Fibroblast of lung (primary cell): ENCODE measurements around the gene C1QTNF1. TPM values are rescaled to one million over a fixed set of nuclear protein-coding genes. Genes with fewer than 3 reads are reported as not detected.

ENCODE experiments used
- DNase-seq, 2 donors: peaks; one replicate each; pipeline versions ENCODE4 v3.0.0 to v3.0.0-alpha.2; 2010; ENCODE audit warnings: low read depth in 2 of 2
- H2AFZ ChIP-seq: 2 replicates; pipeline ENCODE4 v1.5.1; 2012; ENCODE audit warnings: low read length, control low read depth, inconsistent platforms
- H3K27ac ChIP-seq: 2 replicates; pipeline ENCODE4 v1.5.1; 2011; ENCODE audit warnings: low read length, control low read depth; ENCODE audit not compliant: insufficient read depth
- H3K27me3 ChIP-seq: 2 replicates; pipeline ENCODE4 v1.5.1; 2011; ENCODE audit warnings: mild to moderate bottlenecking, low read length; ENCODE audit not compliant: control insufficient read depth, insufficient read depth
- H3K36me3 ChIP-seq: 2 replicates; pipeline ENCODE4 v1.5.1; 2011; ENCODE audit warnings: low read length; ENCODE audit not compliant: control insufficient read depth, insufficient read depth
- H3K4me1 ChIP-seq: 2 replicates; pipeline ENCODE4 v1.5.1; 2011; ENCODE audit warnings: low read length; ENCODE audit not compliant: control insufficient read depth, insufficient read depth; ENCODE audit errors: extremely low read depth
- H3K4me2 ChIP-seq: 2 replicates; pipeline ENCODE4 v1.5.1; 2011; ENCODE audit warnings: low read length, control low read depth; ENCODE audit not compliant: insufficient read depth; ENCODE audit errors: extremely low read depth
- H3K4me3 ChIP-seq, 4 experiments: fragments of 200-600 bp in 1 of 4; sonication (generic) in 1 of 4; replicated peaks in 1 of 4; 2 replicates each; pipeline ENCODE4 v1.5.1; 2011 to 2016; ENCODE audit warnings: low read length in 4 of 4, low read depth in 3 of 4, mild to moderate bottlenecking in 3 of 4, control low read depth in 2 of 4, inconsistent platforms in 1 of 4, mixed read lengths in 1 of 4; ENCODE audit not compliant: insufficient read depth in 1 of 4; ENCODE audit errors: control extremely low read depth in 1 of 4
- H3K79me2 ChIP-seq: 2 replicates; pipeline ENCODE4 v1.5.1; 2012; ENCODE audit warnings: mild to moderate bottlenecking, low read length, inconsistent platforms; ENCODE audit not compliant: control insufficient read depth, insufficient read depth
- H3K9ac ChIP-seq: 2 replicates; pipeline ENCODE4 v1.5.1; 2011; ENCODE audit warnings: mild to moderate bottlenecking, low read length, control low read depth; ENCODE audit not compliant: insufficient read depth
- H3K9me3 ChIP-seq: 2 replicates; pipeline ENCODE4 v1.5.1; 2012; ENCODE audit warnings: low read depth, low read length; ENCODE audit not compliant: control insufficient read depth, insufficient read depth
- H4K20me1 ChIP-seq: 2 replicates; pipeline ENCODE4 v1.5.1; 2011; ENCODE audit warnings: low read length; ENCODE audit not compliant: control insufficient read depth, insufficient read depth; ENCODE audit errors: extremely low read depth
- EZH2 ChIP-seq: IDR thresholded peaks from 2 replicates; pipeline ENCODE4 v1.5.1; 2012; ENCODE audit warnings: low read length, control low read depth, mild to moderate bottlenecking; ENCODE audit errors: missing control alignments
- polyA plus RNA-seq, 2 donors: library from polyadenylated mRNA; depleted of rRNA in 1 of 2; stranded (reverse) in 1 of 2; unstranded in 1 of 2; fragments of >200 nt; gene quantifications; 2 replicates each; pipeline ENCODE4 v1.2.1, GENCODE V29; 2011 to 2012; ENCODE audit warnings: missing spikeins in 1 of 2
- total RNA-seq: library from RNA; depleted of rRNA; stranded (reverse); fragments of >200 nt; gene quantifications from 2 replicates; pipeline ENCODE4 v1.2.1, GENCODE V29; 2014
- TF ChIP-seq, protein P1 (sequence below), 2 donors: IDR thresholded peaks in 1 of 2; conservative IDR thresholded peaks in 1 of 2; 1 replicate in 1 of 2; 2 replicates in 1 of 2; pipeline ENCODE4 v1.5.1; 2011 to 2012; ENCODE audit warnings: low read length in 2 of 2, control low read depth in 1 of 2, inconsistent platforms in 1 of 2, low read depth in 1 of 2, mild to moderate bottlenecking in 1 of 2

C1QTNF1 gene
- total and polyA plus RNA-seq, 2 donors (not counting 1 experiment from before 2014, with no cell fraction given) = 15.0 to 45.2 TPM

DNA sequence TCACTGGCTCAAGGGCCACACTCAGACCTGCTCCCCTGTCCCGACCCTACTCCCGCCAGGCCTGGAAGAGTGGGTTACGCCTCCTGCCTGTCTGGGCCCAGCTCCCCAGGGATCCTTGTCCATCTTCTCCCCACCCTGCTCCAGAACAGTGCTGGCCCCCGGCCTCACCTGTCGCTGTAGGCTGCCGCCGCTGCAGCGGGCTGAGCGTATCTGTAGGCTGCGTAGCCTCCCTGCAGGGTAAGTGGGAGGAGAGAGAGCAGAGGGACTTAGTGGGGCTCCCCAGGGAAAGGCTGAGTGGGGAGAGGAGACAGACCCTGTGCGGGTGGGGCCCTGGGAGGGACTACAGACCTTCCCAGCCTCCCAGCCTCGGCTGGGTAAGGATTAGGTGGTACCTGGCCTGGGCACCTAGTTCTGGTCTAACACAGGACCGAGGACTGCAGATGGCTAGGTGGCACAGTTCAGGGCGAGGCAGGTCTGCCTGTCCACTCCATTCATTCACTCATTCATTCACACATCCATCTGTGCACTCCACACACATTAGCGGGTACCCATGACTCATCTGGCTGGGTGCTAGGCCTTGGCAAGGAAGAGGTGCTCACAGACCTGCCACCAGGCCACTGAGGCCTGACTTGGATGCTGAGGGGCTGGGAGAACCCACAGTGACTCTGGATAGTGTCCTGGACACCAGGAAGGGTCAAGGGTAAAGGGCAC is 71.5 kb downstream of the C1QTNF1 start:
- TF ChIP-seq, protein P1, sequence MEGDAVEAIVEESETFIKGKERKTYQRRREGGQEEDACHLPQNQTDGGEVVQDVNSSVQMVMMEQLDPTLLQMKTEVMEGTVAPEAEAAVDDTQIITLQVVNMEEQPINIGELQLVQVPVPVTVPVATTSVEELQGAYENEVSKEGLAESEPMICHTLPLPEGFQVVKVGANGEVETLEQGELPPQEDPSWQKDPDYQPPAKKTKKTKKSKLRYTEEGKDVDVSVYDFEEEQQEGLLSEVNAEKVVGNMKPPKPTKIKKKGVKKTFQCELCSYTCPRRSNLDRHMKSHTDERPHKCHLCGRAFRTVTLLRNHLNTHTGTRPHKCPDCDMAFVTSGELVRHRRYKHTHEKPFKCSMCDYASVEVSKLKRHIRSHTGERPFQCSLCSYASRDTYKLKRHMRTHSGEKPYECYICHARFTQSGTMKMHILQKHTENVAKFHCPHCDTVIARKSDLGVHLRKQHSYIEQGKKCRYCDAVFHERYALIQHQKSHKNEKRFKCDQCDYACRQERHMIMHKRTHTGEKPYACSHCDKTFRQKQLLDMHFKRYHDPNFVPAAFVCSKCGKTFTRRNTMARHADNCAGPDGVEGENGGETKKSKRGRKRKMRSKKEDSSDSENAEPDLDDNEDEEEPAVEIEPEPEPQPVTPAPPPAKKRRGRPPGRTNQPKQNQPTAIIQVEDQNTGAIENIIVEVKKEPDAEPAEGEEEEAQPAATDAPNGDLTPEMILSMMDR (conservative IDR thresholded peaks at IDR 0.05 in 1 of 2, IDR thresholded peaks at IDR 0.05 in 1 of 2; ENCODE audit: low read depth in 1 of 2, low read length in 2 of 2) = no peak
- TF ChIP-seq EZH2 = no peak
- Histone ChIP-seq H3K27me3 (peaks cover 21% of the 10 kb centered on the region), H3K4me3 (no peak overlapping the region), H4K20me1 (no peaks in the 10 kb centered on the region), H3K9ac (no peak overlapping the region), H2AFZ (no peak overlapping the region), H3K27ac (no peak overlapping the region), H3K9me3 (no peaks in the 10 kb centered on the region), H3K4me2 (no peak overlapping the region), H3K79me2 (no peaks in the 10 kb centered on the region), H3K4me1 (no peaks in the 10 kb centered on the region), H3K36me3 (no peaks in the 10 kb centered on the region)
- no peak for DNase-seq

DNA sequence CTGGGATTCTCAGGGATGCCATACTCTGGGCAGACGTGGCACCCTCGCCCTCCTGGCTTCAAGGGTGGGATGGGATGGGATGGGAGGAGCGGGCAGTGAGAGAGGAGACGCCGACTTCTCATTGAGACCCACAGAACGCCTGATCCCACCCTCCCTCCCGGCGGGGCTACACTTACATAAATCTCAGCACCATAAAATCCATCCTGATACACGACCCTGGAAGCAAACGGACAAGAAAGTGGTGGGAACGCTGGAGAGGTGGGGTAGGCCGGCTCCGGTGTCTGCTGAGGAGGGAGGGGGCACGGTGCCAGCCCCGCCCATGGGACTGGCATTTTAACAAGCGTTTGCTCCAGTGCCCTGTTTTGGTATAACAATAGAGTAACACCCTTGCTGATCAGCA is 72.5 kb downstream of the C1QTNF1 start:
- Histone ChIP-seq H3K27ac (no peak overlapping the region), H3K36me3 (no peaks in the 10 kb centered on the region), H4K20me1 (no peaks in the 10 kb centered on the region), H3K4me2 (no peak overlapping the region), H2AFZ (no peak overlapping the region), H3K9ac (no peak overlapping the region), H3K9me3 (no peaks in the 10 kb centered on the region), H3K4me1 (no peaks in the 10 kb centered on the region), H3K79me2 (no peaks in the 10 kb centered on the region), H3K27me3 (peaks cover 21% of the 10 kb centered on the region), H3K4me3 (no peak overlapping the region)
- DNase-seq = no peak
- no peak for TF ChIP-seq EZH2
- TF ChIP-seq, protein P1 (conservative IDR thresholded peaks at IDR 0.05 in 1 of 2, IDR thresholded peaks at IDR 0.05 in 1 of 2; ENCODE audit: low read depth in 1 of 2, low read length in 2 of 2) = no peak

DNA sequence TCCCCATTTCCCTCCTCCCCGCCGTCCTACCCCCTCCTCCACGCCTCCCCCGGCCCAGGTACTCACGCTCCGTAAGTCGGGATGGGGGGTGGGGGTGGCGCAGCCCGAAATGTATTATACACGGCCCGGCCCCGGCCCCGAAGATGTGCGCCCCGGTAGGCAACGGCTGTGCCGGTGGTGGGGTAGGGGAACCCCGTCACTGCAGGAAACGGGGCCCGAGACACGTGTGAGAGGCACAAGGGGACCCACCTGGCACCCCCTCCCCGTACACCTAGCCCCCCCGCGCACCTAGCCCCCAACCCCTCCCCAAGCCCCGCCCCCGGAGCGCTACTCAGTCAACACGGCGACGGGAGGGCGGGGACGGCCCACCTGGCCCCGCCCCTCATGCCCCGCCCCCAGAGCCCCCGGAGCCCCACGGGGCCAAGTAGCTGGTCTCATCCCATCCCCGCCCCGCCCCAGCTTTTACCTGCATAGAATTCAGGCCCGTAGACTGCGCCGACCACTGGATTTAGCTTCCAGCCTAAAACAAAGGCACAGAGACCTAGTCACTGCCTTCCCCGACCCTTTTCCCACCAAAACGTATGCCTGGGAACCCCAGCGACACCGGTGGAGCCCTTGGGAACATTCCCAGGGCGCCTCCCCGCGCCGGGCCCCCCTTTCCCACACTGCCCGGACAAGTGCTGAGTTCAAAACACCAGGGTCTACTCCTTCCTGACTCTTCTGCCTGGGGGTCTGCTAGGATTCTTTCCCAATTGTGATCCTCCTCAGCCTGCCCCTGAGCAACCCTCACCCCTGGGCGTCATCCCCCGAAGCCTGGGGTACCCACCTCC is 73.5 kb downstream of the C1QTNF1 start:
- H3K36me3 ChIP-seq = no peaks in the 10 kb centered on the region
- peaks cover 21% of the 10 kb centered on the region for H3K27me3 ChIP-seq
- H3K9me3 ChIP-seq = no peaks in the 10 kb centered on the region
- no peaks in the 10 kb centered on the region for H3K79me2 ChIP-seq
- DNase-seq = no peak
- H3K4me2 ChIP-seq = no peak overlapping the region
- H3K27ac ChIP-seq = no peak overlapping the region
- H3K4me1 ChIP-seq = no peaks in the 10 kb centered on the region
- H3K4me3 ChIP-seq = no peak overlapping the region
- no peaks in the 10 kb centered on the region for H4K20me1 ChIP-seq
- TF ChIP-seq EZH2 = no peak
- TF ChIP-seq, protein P1 (conservative IDR thresholded peaks at IDR 0.05 in 1 of 2, IDR thresholded peaks at IDR 0.05 in 1 of 2; ENCODE audit: low read depth in 1 of 2, low read length in 2 of 2) = no peak
- no peak overlapping the region for H3K9ac ChIP-seq
- H2AFZ ChIP-seq = no peak overlapping the region
